ENCODE data around the gene BRIX1.

BRIX1 gene

GRCh38 chr5:34930462-34930844, 14.9 kb downstream of the BRIX1 start:
- H3K4me3 ChIP-seq (ENCODE audit: low read depth, low read length): peak overlapping the region; percentile 90
- no peak for DNase-seq (ENCODE audit: low read depth)
- no peak for TF ChIP-seq MAX (IDR thresholded peaks at IDR 0.05; ENCODE audit: low read depth, low read length)
- no peak for TF ChIP-seq MYC (IDR thresholded peaks at IDR 0.05; ENCODE audit: low read depth, low read length)
- TF ChIP-seq CTCF (IDR thresholded peaks at IDR 0.05; ENCODE audit: low read depth, low read length): no peak
- TF ChIP-seq POLR2A (IDR thresholded peaks at IDR 0.05; ENCODE audit: extremely low read depth, insufficient read length): no peak

GRCh38 chr5:34930870-34931269, 15.4 kb downstream of the BRIX1 start:
- no peak for TF ChIP-seq MAX (IDR thresholded peaks at IDR 0.05; ENCODE audit: low read depth, low read length)
- TF ChIP-seq MYC (IDR thresholded peaks at IDR 0.05; ENCODE audit: low read depth, low read length): no peak
- TF ChIP-seq CTCF (IDR thresholded peaks at IDR 0.05; ENCODE audit: low read depth, low read length): no peak
- DNase-seq (ENCODE audit: low read depth): no peak
- H3K4me3 ChIP-seq (ENCODE audit: low read depth, low read length): peak overlapping the region; percentile 90

- no peak for DNase-seq (ENCODE audit: low read depth)
- TF ChIP-seq POLR2A (IDR thresholded peaks at IDR 0.05; ENCODE audit: extremely low read depth, insufficient read length): no peak
- TF ChIP-seq MYC (IDR thresholded peaks at IDR 0.05; ENCODE audit: low read depth, low read length): no peak
- TF ChIP-seq MAX (IDR thresholded peaks at IDR 0.05; ENCODE audit: low read depth, low read length): no peak
- no peak for TF ChIP-seq CTCF (IDR thresholded peaks at IDR 0.05; ENCODE audit: low read depth, low read length)
- H3K4me3 ChIP-seq (ENCODE audit: low read depth, low read length): no peak overlapping the region
Measured at GRCh38 chr5:34932947-34933346, 17.4 kb downstream of the BRIX1 start.

GRCh38 chr5:34941936-34942335, 26.4 kb downstream of the BRIX1 start:
- no peak overlapping the region for H3K4me3 ChIP-seq (ENCODE audit: low read depth, low read length)
- no peak for DNase-seq (ENCODE audit: low read depth)
- TF ChIP-seq MYC (IDR thresholded peaks at IDR 0.05; ENCODE audit: low read depth, low read length) (no peak), CTCF (IDR thresholded peaks at IDR 0.05; ENCODE audit: low read depth, low read length) (no peak)

GRCh38 chr5:34944044-34944443, 28.5 kb downstream of the BRIX1 start:
- H3K4me3 ChIP-seq (ENCODE audit: low read depth, low read length): no peak overlapping the region
- DNase-seq (ENCODE audit: low read depth): no peak
- TF ChIP-seq POLR2A (IDR thresholded peaks at IDR 0.05; ENCODE audit: extremely low read depth, insufficient read length): no peak

GRCh38 chr5:34944460-34945047, 29.0 kb downstream of the BRIX1 start:
- no peak overlapping the region for H3K4me3 ChIP-seq (ENCODE audit: low read depth, low read length)
- DNase-seq (ENCODE audit: low read depth): no peak
- TF ChIP-seq MYC (IDR thresholded peaks at IDR 0.05; ENCODE audit: low read depth, low read length): no peak
- TF ChIP-seq CTCF (IDR thresholded peaks at IDR 0.05; ENCODE audit: low read depth, low read length): no peak
- no peak for TF ChIP-seq MAX (IDR thresholded peaks at IDR 0.05; ENCODE audit: low read depth, low read length)
- TF ChIP-seq POLR2A (IDR thresholded peaks at IDR 0.05; ENCODE audit: extremely low read depth, insufficient read length): no peak
